Effector memory CD4-positive, alpha-beta T cell (primary cell): ENCODE data around the gene FBXO3.
A peak's percentile ranks its signal among the peaks of the same experiment; 100 is the strongest.

Source experiments
- DNase-seq, 3 donors: peaks; one replicate each; pipeline ENCODE4 v3.0.0-alpha.2; 2020
- H3K27ac ChIP-seq: 2 replicates; pipeline ENCODE4 v1.7.0; 2013; ENCODE audit warnings: mild to moderate bottlenecking, low read length, moderate library complexity; ENCODE audit not compliant: insufficient read depth, poor library complexity, severe bottlenecking
- H3K27me3 ChIP-seq: replicated peaks from 2 replicates; pipeline ENCODE4 v1.7.0; 2013; ENCODE audit warnings: mild to moderate bottlenecking, low read length; ENCODE audit not compliant: insufficient read depth, control insufficient read depth, poor library complexity, severe bottlenecking
- H3K36me3 ChIP-seq: 2 replicates; pipeline ENCODE4 v1.7.0; 2013; ENCODE audit warnings: mild to moderate bottlenecking, low read length, moderate library complexity; ENCODE audit not compliant: control insufficient read depth, insufficient read depth
- H3K4me1 ChIP-seq: 2 replicates; pipeline ENCODE4 v1.7.0; 2013; ENCODE audit warnings: low read length, mild to moderate bottlenecking; ENCODE audit not compliant: control insufficient read depth, insufficient read depth, poor library complexity, severe bottlenecking
- H3K4me3 ChIP-seq: 2 replicates; pipeline ENCODE4 v1.7.0; 2013; ENCODE audit warnings: low read length, low read depth, mild to moderate bottlenecking; ENCODE audit not compliant: insufficient read depth, poor library complexity, severe bottlenecking
- H3K9me3 ChIP-seq: 2 replicates; pipeline ENCODE4 v1.7.0; 2013; ENCODE audit warnings: mild to moderate bottlenecking, low read length, moderate library complexity; ENCODE audit not compliant: control insufficient read depth

FBXO3 gene

GRCh38 chr11:33704240-33705002 lies 69.9 kb downstream of the FBXO3 start:
- Histone ChIP-seq H3K9me3 (no peaks in the 10 kb centered on the region), H3K4me1 (peaks cover 12% of the 10 kb centered on the region), H3K27me3 (no peaks in the 10 kb centered on the region), H3K27ac (no peak overlapping the region), H3K36me3 (peaks cover 11% of the 10 kb centered on the region), H3K4me3 (no peak overlapping the region)
- no peak for DNase-seq

DNA sequence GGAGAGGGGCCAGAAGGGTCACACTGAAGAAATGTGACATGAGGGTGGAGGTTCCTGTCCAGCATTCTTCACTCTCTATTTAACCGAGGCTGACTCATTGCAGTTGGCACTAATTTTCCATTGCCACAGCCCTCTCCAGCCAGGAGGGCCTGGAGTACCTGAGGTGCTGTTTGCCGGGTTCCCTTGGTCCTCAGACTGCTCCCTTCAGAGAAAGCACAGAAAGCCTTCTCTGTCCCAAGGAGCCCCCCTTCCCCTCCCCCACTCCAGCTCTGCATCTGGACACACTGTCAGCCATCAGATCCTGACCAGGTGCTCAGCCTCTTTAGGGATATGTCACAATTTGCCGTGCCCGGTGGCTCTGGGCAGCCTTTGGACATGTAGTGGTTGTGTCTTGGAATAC lies 70.5 kb downstream of the FBXO3 start:
- no peak overlapping the region for H3K27ac ChIP-seq
- H3K4me1 ChIP-seq = peaks cover 12% of the 10 kb centered on the region
- H3K27me3 ChIP-seq = no peaks in the 10 kb centered on the region
- no peaks in the 10 kb centered on the region for H3K9me3 ChIP-seq
- no peak for DNase-seq
- peaks cover 4% of the 10 kb centered on the region for H3K36me3 ChIP-seq
- no peak overlapping the region for H3K4me3 ChIP-seq

- no peaks in the 10 kb centered on the region for H3K27me3 ChIP-seq
- no peak for DNase-seq
- no peaks in the 10 kb centered on the region for H3K9me3 ChIP-seq
- H3K27ac ChIP-seq = no peak overlapping the region
- H3K4me3 ChIP-seq = no peak overlapping the region
- no peaks in the 10 kb centered on the region for H3K36me3 ChIP-seq
- H3K4me1 ChIP-seq = peaks cover 12% of the 10 kb centered on the region
These were observed 71.1 kb downstream of the FBXO3 start for GRCh38 chr11:33703234-33703633.

- Histone ChIP-seq H3K27ac (no peak overlapping the region), H3K4me3 (peak overlapping the region; percentile 63)
- DNase-seq = no peak
These were observed 72.8 kb downstream of the FBXO3 start for GRCh38 chr11:33701302-33702230.

GRCh38 chr11:33700502-33701271 lies 73.6 kb downstream of the FBXO3 start, which contains the start of gene C11orf91:
Gene C11orf91 (minus strand): TSS chr11:33700826. CDS start chr11:33700740, 86 bp downstream.
- DNase-seq = peak; percentile 90 to 92 (median 91)
- Histone ChIP-seq H3K4me3 (peak within 1 kb of the TSS; percentile 63), H3K36me3 (no peaks in the 10 kb centered on the region), H3K27ac (no peak within 1 kb of the TSS), H3K9me3 (no peaks in the 10 kb centered on the region), H3K27me3 (no peaks in the 10 kb centered on the region), H3K4me1 (peaks cover 12% of the 10 kb centered on the region)

More at GRCh38 chr11:33701302-33702230, 72.8 kb downstream of the FBXO3 start:
- peaks cover 12% of the 10 kb centered on the region for H3K4me1 ChIP-seq
- no peaks in the 10 kb centered on the region for H3K27me3 ChIP-seq
- no peaks in the 10 kb centered on the region for H3K36me3 ChIP-seq
- no peaks in the 10 kb centered on the region for H3K9me3 ChIP-seq

- Histone ChIP-seq H3K9me3 (no peaks in the 10 kb centered on the region), H3K27ac (no peak overlapping the region), H3K27me3 (no peaks in the 10 kb centered on the region), H3K4me1 (peaks cover 12% of the 10 kb centered on the region), H3K4me3 (peak overlapping the region; percentile 63), H3K36me3 (no peaks in the 10 kb centered on the region)
- DNase-seq = no peak
These were observed 74.2 kb downstream of the FBXO3 start for GRCh38 chr11:33700063-33700501.

GRCh38 chr11:33699515-33700062 lies 74.7 kb downstream of the FBXO3 start:
- DNase-seq = no peak
- Histone ChIP-seq H3K4me1 (peaks cover 12% of the 10 kb centered on the region), H3K4me3 (no peak overlapping the region), H3K27ac (no peak overlapping the region), H3K36me3 (no peaks in the 10 kb centered on the region), H3K9me3 (no peaks in the 10 kb centered on the region), H3K27me3 (no peaks in the 10 kb centered on the region)

- H3K36me3 ChIP-seq = no peaks in the 10 kb centered on the region
These were observed 75.4 kb downstream of the FBXO3 start for GRCh38 chr11:33698921-33699320.

DNA sequence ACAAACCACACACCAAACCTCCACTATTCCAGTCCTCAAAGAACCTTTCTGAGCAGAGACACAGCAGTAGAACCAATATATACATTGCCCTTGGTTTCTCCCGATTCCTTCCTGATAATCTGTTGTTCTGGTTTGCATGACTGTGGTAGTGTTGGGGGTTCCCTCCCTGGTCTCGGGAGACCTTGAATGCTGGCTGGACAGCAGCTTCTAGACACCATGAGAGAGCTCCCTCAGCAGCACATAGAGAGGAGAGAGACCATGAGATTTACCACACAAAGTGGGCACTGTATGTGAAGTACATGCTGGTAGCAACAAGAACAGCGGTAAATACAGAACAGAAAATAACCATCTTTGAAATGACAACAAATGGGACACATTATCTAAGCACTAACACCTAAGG lies 76.3 kb downstream of the FBXO3 start:
- no peaks in the 10 kb centered on the region for H3K27me3 ChIP-seq
- no peaks in the 10 kb centered on the region for H3K36me3 ChIP-seq
- no peak overlapping the region for H3K4me3 ChIP-seq
- DNase-seq = no peak
- no peak overlapping the region for H3K27ac ChIP-seq
- peaks cover 12% of the 10 kb centered on the region for H3K4me1 ChIP-seq
- no peaks in the 10 kb centered on the region for H3K9me3 ChIP-seq

More at GRCh38 chr11:33698921-33699320, 75.4 kb downstream of the FBXO3 start:
- H3K27me3 ChIP-seq = no peaks in the 10 kb centered on the region
- peaks cover 12% of the 10 kb centered on the region for H3K4me1 ChIP-seq
- H3K9me3 ChIP-seq = no peaks in the 10 kb centered on the region
- no peak for DNase-seq
- no peak overlapping the region for H3K4me3 ChIP-seq
- no peak overlapping the region for H3K27ac ChIP-seq
